SK-N-SH (cell line): ENCODE data around the gene PXN. TPM values are rescaled to one million over a fixed set of nuclear protein-coding genes. Genes with fewer than 3 reads are reported as not detected.

Experiments
- CTCF ChIA-PET: fragments of 300-600, 350-600 bp; formaldehyde crosslinking; extraction: SDS; loops from one replicate; lab custom pipeline; 2021; lab: Yijun Ruan, JAX
- POLR2A ChIA-PET: fragments of 350-600 bp; sonication (Branson Sonifier 250); formaldehyde crosslinking; extraction: SDS; loops from one replicate; lab custom pipeline; 2020; ENCODE audit warnings: antibody characterized with exemption, inconsistent platforms; lab: Yijun Ruan, JAX
- DNase-seq: peaks from one replicate; pipeline ENCODE4 v3.0.0; 2012
- H2AFZ ChIP-seq: fragments of 200-600 bp; sonication (generic); 2 replicates; pipeline ENCODE4 v1.8.1; 2016; ENCODE audit warnings: antibody characterized with exemption, mild to moderate bottlenecking, low read depth
- H3F3A ChIP-seq: fragments of 200-600 bp; sonication (generic); replicated peaks from 2 replicates; pipeline ENCODE3; 2016; ENCODE audit warnings: antibody characterized with exemption, mild to moderate bottlenecking; ENCODE audit not compliant: insufficient read depth
- H3K27ac ChIP-seq, 2 experiments: fragments of 200-500 bp in 1 of 2; fragments of 200-600 bp in 1 of 2; sonication (Bioruptor generic) in 1 of 2; sonication (generic), shearing (Covaris generic) in 1 of 2; 2 replicates each; pipeline versions ENCODE4 v1.5.1 to v1.6.1; 2014 to 2016; ENCODE audit warnings: low read depth in 2 of 2, inconsistent platforms in 1 of 2, low read length in 1 of 2, mild to moderate bottlenecking in 1 of 2, mixed read lengths in 1 of 2
- H3K27me3 ChIP-seq: fragments of 200-600 bp; sonication (generic), shearing (Covaris generic); 2 replicates; pipeline ENCODE4 v1.6.1; 2016; ENCODE audit warnings: mixed run types; ENCODE audit not compliant: insufficient read depth
- H3K36me3 ChIP-seq, 2 experiments: fragments of 200-500 bp in 1 of 2; fragments of 200-600 bp in 1 of 2; sonication (Bioruptor generic) in 1 of 2; sonication (generic) in 1 of 2; replicated peaks in 1 of 2; 2 replicates each; pipeline versions ENCODE3 to v1.5.1; 2014 to 2016; ENCODE audit warnings: low read length in 1 of 2, mild to moderate bottlenecking in 1 of 2; ENCODE audit not compliant: insufficient read depth in 2 of 2, control insufficient read depth in 1 of 2
- H3K4me1 ChIP-seq, 2 experiments: fragments of 200-500 bp in 1 of 2; fragments of 200-600 bp in 1 of 2; sonication (Bioruptor generic) in 1 of 2; sonication (generic), shearing (Covaris generic) in 1 of 2; 2 replicates each; pipeline versions ENCODE4 v1.5.1 to v1.6.1; 2014 to 2016; ENCODE audit warnings: low read depth in 1 of 2, low read length in 1 of 2, mixed run types in 1 of 2; ENCODE audit not compliant: insufficient read depth in 2 of 2, control insufficient read depth in 1 of 2
- H3K4me2 ChIP-seq: fragments of 200-600 bp; sonication (generic), shearing (Covaris generic); 2 replicates; pipeline ENCODE4 v1.6.1; 2017; ENCODE audit warnings: mixed run types
- H3K4me3 ChIP-seq, 2 experiments: fragments of 200-500 bp in 1 of 2; fragments of 200-600 bp in 1 of 2; sonication (Bioruptor generic) in 1 of 2; sonication (generic), shearing (Covaris generic) in 1 of 2; 2 replicates each; pipeline versions ENCODE4 v1.5.1 to v1.8.1; 2014 to 2016; ENCODE audit warnings: low read depth in 2 of 2, inconsistent platforms in 1 of 2, low read length in 1 of 2, mild to moderate bottlenecking in 1 of 2, mixed read lengths in 1 of 2, moderate library complexity in 1 of 2
- H3K79me2 ChIP-seq: fragments of 200-600 bp; sonication (generic); 2 replicates; pipeline ENCODE4 v1.8.1; 2017; ENCODE audit warnings: mild to moderate bottlenecking; ENCODE audit not compliant: insufficient read depth
- H3K9ac ChIP-seq: fragments of 200-600 bp; sonication (generic); 2 replicates; pipeline ENCODE4 v1.6.1; 2017; ENCODE audit warnings: mixed run types
- H3K9me2 ChIP-seq: fragments of 200-600 bp; sonication (generic); 2 replicates; pipeline ENCODE4 v1.6.1; 2017; ENCODE audit warnings: mixed run types
- H3K9me3 ChIP-seq: fragments of 200-600 bp; sonication (generic); 2 replicates; pipeline ENCODE4 v1.6.1; 2017; ENCODE audit warnings: mixed run types, mild to moderate bottlenecking, moderate library complexity
- H4K20me1 ChIP-seq: fragments of 200-600 bp; sonication (generic); 2 replicates; pipeline ENCODE4 v1.6.1; 2017; ENCODE audit warnings: mild to moderate bottlenecking, mixed run types; ENCODE audit not compliant: insufficient read depth
- EZH2phosphoT487 ChIP-seq: fragments of 200-600 bp; sonication (generic); IDR thresholded peaks from 2 replicates; pipeline ENCODE4 v1.6.1; 2017; ENCODE audit warnings: low read depth, mixed run types, mild to moderate bottlenecking, antibody characterized with exemption, moderate library complexity, borderline replicate concordance
- FOXJ3 ChIP-seq: sonication (generic); formaldehyde crosslinking; IDR thresholded peaks from 2 replicates; pipeline ENCODE4 v1.5.1; 2020; ENCODE audit warnings: mild to moderate bottlenecking, missing genetic modification reagents
- GATA2 ChIP-seq: sonication (generic); formaldehyde crosslinking; IDR thresholded peaks from 2 replicates; pipeline ENCODE4 v1.5.0; 2020; ENCODE audit warnings: mild to moderate bottlenecking, missing genetic modification reagents
- NFIC ChIP-seq: IDR thresholded peaks from 2 replicates; pipeline ENCODE4 v1.4.0; 2012; ENCODE audit warnings: borderline replicate concordance
- SIN3A ChIP-seq: IDR thresholded peaks from 2 replicates; pipeline ENCODE4 v1.6.1; 2012; ENCODE audit warnings: low read depth, mild to moderate bottlenecking, low read length, moderate library complexity, borderline replicate concordance
- TCF12 ChIP-seq: IDR thresholded peaks from 2 replicates; pipeline ENCODE4 v1.4.0; 2012
- WGBS: methylation state at CpG from one replicate; pipeline ENCODE4 v1.1.6; 2017; ENCODE audit warnings: low lambda C conversion rate; 5-methylcytosine and 5-hydroxymethylcytosine counted together
- polyA plus RNA-seq, 3 experiments: library from polyadenylated mRNA; depleted of rRNA; stranded (reverse); fragments of >200 nt; gene quantifications; 2 replicates each; pipeline ENCODE4 v1.2.3, GENCODE V29; 2012
- TF ChIP-seq, protein P1 (sequence below): IDR thresholded peaks from 2 replicates; pipeline ENCODE4 v1.4.0; 2012; ENCODE audit warnings: low read depth
- TF ChIP-seq, protein P2 (sequence below): fragments of 200-600 bp; sonication (generic); IDR thresholded peaks from 2 replicates; pipeline ENCODE4 v1.6.1; 2017; ENCODE audit warnings: antibody characterized with exemption, mild to moderate bottlenecking, moderate library complexity
- TF ChIP-seq, protein P3 (sequence below): fragments of 150-350 bp; IDR thresholded peaks from 2 replicates; pipeline ENCODE4 v1.6.1; 2016; ENCODE audit warnings: mild to moderate bottlenecking, low read depth, low read length
- TF ChIP-seq, protein P4 (sequence below): IDR thresholded peaks from 2 replicates; pipeline ENCODE4; 2012

PXN gene
- polyA plus RNA-seq, 1 of the 3 experiments (the other 2 are of a cell fraction), result 89.0 TPM

DNA sequence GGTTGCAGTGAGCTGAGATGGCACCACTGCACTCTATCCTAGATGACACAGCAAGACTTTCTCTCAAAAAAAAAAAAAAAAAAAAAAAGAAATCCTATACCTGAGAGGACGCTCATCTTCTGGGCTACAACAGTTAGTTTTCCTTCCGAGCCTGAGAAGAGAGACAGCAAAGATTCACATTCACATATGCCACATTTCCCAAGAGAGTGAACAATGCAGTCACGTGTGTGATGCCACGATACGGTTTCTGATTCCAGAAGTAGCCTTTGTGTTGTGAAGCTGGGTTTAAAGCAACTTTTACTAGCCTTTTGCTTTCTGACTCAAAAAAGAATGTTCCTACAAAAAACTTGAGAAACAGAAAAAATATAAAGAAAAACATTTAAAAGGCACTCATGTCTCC is 90.5 kb downstream of the PXN start:
- Histone ChIP-seq H3K79me2 (peaks cover 22% of the 10 kb centered on the region), H2AFZ (no peak overlapping the region), H3K4me3 (no peak overlapping the region), H3K9ac (no peak overlapping the region), H3K36me3 (peaks cover 72 to 73% of the 10 kb centered on the region in 2 experiments), H3K4me2 (no peak overlapping the region), H4K20me1 (0 out of 2 replicates have a peak, but pooled peaks cover under 1% of the 10 kb centered on the region), H3K9me3 (no peaks in the 10 kb centered on the region), H3K9me2 (no peaks in the 10 kb centered on the region), H3F3A (peaks cover 3% of the 10 kb centered on the region), H3K27me3 (no peaks in the 10 kb centered on the region), H3K4me1 (no peaks in the 10 kb centered on the region), H3K27ac (no peak overlapping the region)
- no peak for DNase-seq
- POLR2A ChIA-PET, result interaction anchor here (0.8 kb wide), 1 partner anchor 20 kb away, joined by 3 read pairs; no protein-coding TSS in a partner anchor
- TF ChIP-seq GATA2 (CRISPR knock-in tag) (no peak), SIN3A (no peak), FOXJ3 (CRISPR knock-in tag) (no peak), EZH2phosphoT487 (no peak), TCF12 (no peak)
- TF ChIP-seq, protein P1, sequence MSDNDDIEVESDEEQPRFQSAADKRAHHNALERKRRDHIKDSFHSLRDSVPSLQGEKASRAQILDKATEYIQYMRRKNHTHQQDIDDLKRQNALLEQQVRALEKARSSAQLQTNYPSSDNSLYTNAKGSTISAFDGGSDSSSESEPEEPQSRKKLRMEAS, result no peak
- TF ChIP-seq, protein P2, sequence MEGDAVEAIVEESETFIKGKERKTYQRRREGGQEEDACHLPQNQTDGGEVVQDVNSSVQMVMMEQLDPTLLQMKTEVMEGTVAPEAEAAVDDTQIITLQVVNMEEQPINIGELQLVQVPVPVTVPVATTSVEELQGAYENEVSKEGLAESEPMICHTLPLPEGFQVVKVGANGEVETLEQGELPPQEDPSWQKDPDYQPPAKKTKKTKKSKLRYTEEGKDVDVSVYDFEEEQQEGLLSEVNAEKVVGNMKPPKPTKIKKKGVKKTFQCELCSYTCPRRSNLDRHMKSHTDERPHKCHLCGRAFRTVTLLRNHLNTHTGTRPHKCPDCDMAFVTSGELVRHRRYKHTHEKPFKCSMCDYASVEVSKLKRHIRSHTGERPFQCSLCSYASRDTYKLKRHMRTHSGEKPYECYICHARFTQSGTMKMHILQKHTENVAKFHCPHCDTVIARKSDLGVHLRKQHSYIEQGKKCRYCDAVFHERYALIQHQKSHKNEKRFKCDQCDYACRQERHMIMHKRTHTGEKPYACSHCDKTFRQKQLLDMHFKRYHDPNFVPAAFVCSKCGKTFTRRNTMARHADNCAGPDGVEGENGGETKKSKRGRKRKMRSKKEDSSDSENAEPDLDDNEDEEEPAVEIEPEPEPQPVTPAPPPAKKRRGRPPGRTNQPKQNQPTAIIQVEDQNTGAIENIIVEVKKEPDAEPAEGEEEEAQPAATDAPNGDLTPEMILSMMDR, result no peak
- TF ChIP-seq, protein P3, sequence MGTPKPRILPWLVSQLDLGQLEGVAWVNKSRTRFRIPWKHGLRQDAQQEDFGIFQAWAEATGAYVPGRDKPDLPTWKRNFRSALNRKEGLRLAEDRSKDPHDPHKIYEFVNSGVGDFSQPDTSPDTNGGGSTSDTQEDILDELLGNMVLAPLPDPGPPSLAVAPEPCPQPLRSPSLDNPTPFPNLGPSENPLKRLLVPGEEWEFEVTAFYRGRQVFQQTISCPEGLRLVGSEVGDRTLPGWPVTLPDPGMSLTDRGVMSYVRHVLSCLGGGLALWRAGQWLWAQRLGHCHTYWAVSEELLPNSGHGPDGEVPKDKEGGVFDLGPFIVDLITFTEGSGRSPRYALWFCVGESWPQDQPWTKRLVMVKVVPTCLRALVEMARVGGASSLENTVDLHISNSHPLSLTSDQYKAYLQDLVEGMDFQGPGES, result no peak
- 92% methylated on average over 5 of the region's 5 CpGs for WGBS
- CTCF ChIA-PET, result no interaction called here

DNA sequence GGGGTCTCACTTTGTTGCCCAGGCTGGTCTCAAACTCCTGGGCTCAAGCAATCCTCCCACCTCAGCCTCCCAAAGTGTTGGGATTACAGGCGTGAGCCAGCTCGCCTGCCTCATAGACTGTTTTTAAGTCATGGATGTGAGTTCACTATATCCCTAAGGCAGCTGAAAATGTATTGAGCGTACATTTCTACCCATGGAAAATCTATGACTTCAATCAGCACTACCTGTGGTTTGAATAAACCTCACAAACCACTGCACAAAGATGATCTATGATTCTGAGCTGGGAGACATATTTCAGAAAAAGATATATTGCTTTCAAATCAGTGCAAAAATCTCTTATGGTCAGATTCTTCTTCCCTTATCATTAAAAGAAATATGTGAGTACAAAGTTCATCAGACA is 93.5 kb downstream of the PXN start:
- no peaks in the 10 kb centered on the region for H3K27me3 ChIP-seq
- no peak overlapping the region for H3K4me2 ChIP-seq
- peaks cover 13% of the 10 kb centered on the region; the same call in 1 of the 2 replicates for H3K79me2 ChIP-seq
- DNase-seq, result no peak
- POLR2A ChIA-PET, result no interaction called here
- H3K9me3 ChIP-seq, result no peaks in the 10 kb centered on the region
- H3K4me1 ChIP-seq, result no peaks in the 10 kb centered on the region
- H4K20me1 ChIP-seq, result 0 out of 2 replicates have a peak, but pooled peaks cover 4% of the 10 kb centered on the region
- no peak overlapping the region for H3K9ac ChIP-seq
- H2AFZ ChIP-seq, result no peak overlapping the region
- CTCF ChIA-PET, result interaction anchor here (0.9 to 1.2 kb wide), 3 partner anchors 13 to 56 kb away, joined by 3 read pairs; no protein-coding TSS in a partner anchor
- peaks cover 7% of the 10 kb centered on the region for H3F3A ChIP-seq
- H3K9me2 ChIP-seq, result no peaks in the 10 kb centered on the region
- H3K27ac ChIP-seq, result no peak overlapping the region
- TF ChIP-seq, protein P4, sequence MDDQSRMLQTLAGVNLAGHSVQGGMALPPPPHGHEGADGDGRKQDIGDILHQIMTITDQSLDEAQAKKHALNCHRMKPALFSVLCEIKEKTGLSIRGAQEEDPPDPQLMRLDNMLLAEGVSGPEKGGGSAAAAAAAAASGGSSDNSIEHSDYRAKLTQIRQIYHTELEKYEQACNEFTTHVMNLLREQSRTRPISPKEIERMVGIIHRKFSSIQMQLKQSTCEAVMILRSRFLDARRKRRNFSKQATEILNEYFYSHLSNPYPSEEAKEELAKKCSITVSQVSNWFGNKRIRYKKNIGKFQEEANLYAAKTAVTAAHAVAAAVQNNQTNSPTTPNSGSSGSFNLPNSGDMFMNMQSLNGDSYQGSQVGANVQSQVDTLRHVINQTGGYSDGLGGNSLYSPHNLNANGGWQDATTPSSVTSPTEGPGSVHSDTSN, result no peak
- no peak for TF ChIP-seq NFIC
- H3K36me3 ChIP-seq, result peaks cover 61 to 71% of the 10 kb centered on the region in 2 experiments
- H3K4me3 ChIP-seq, result no peak overlapping the region
- 100% methylated on average over 3 of the region's 3 CpGs for WGBS
